HEK293 (cell line): Measurements from ENCODE around the gene NUSAP1.
A peak's percentile ranks its signal among the peaks of the same experiment; 100 is the strongest.
"Not testable (repeated sequence)": the region's sequence is repeated elsewhere in the genome, so short reads cannot be mapped to it uniquely, and the experiment has no call there.

Experiments
- CTCF ChIA-PET: fragments of 350-600 bp; formaldehyde crosslinking; extraction: SDS; loops from one replicate; lab custom pipeline; 2021; ENCODE audit warnings: antibody characterized with exemption; lab: Yijun Ruan, JAX
- POLR2A ChIA-PET: fragments of 300-600 bp; formaldehyde crosslinking; extraction: SDS; loops from one replicate; lab custom pipeline; 2020; ENCODE audit warnings: antibody characterized with exemption, inconsistent platforms; lab: Yijun Ruan, JAX
- H3K27ac ChIP-seq: fragments of 200-500 bp; sonication (Bioruptor generic); 2 replicates; pipeline ENCODE4 v1.5.1; 2014; ENCODE audit warnings: low read depth, low read length, control low read depth, inconsistent platforms; ENCODE audit errors: extremely low read depth
- H3K36me3 ChIP-seq, 2 experiments: fragments of 200-500 bp in 1 of 2; sonication (Bioruptor generic) in 1 of 2; 1 replicate in 1 of 2; 2 replicates in 1 of 2; pipeline ENCODE4 v1.5.1; 2014 to 2017; ENCODE audit warnings: inconsistent platforms in 2 of 2, low read length in 2 of 2; ENCODE audit not compliant: control insufficient read depth in 2 of 2, insufficient read depth in 1 of 2
- H3K4me1 ChIP-seq: fragments of 200-500 bp; sonication (Bioruptor generic); 2 replicates; pipeline ENCODE4 v1.5.1; 2014; ENCODE audit warnings: mild to moderate bottlenecking, low read length, inconsistent platforms; ENCODE audit not compliant: control insufficient read depth, insufficient read depth
- H3K4me3 ChIP-seq: 2 replicates; pipeline ENCODE4 v1.5.1; 2011; ENCODE audit warnings: low read depth, mild to moderate bottlenecking, control low read depth, low read length, moderate library complexity
- H3K9me3 ChIP-seq: fragments of 200-500 bp; sonication (Bioruptor generic); 2 replicates; pipeline ENCODE4 v1.5.1; 2014; ENCODE audit warnings: low read depth, low read length, inconsistent platforms; ENCODE audit not compliant: control insufficient read depth, insufficient read depth
- GFI1B ChIP-seq: fragments of 450-650 bp; formaldehyde crosslinking; IDR thresholded peaks from 2 replicates; pipeline ENCODE4 v1.5.1; 2016; ENCODE audit warnings: missing biosample characterization, missing genetic modification characterization
- GLI4 ChIP-seq: fragments of 450-650 bp; formaldehyde crosslinking; IDR thresholded peaks from 2 replicates; pipeline ENCODE4 v1.5.1; 2016; ENCODE audit warnings: missing biosample characterization, missing genetic modification characterization
- KLF17 ChIP-seq: fragments of 450-650 bp; formaldehyde crosslinking; IDR thresholded peaks from 2 replicates; pipeline ENCODE4 v1.5.1; 2016; ENCODE audit warnings: missing biosample characterization, missing genetic modification characterization
- PRDM1 ChIP-seq: fragments of 450-650 bp; formaldehyde crosslinking; IDR thresholded peaks from 2 replicates; pipeline ENCODE4; 2016; ENCODE audit warnings: missing biosample characterization, missing genetic modification characterization
- PRDM4 ChIP-seq: fragments of 450-650 bp; formaldehyde crosslinking; IDR thresholded peaks from 2 replicates; pipeline ENCODE4 v1.5.1; 2017; ENCODE audit warnings: missing biosample characterization, missing genetic modification characterization
- RBAK ChIP-seq: fragments of 450-650 bp; formaldehyde crosslinking; IDR thresholded peaks from 2 replicates; pipeline ENCODE4 v1.5.1; 2016; ENCODE audit warnings: missing biosample characterization, missing genetic modification characterization
- SCRT1 ChIP-seq: fragments of 450-650 bp; formaldehyde crosslinking; IDR thresholded peaks from 2 replicates; pipeline ENCODE4 v1.5.1; 2016; ENCODE audit warnings: missing biosample characterization, missing genetic modification characterization, borderline replicate concordance
- SCRT2 ChIP-seq: fragments of 450-650 bp; formaldehyde crosslinking; IDR thresholded peaks from 2 replicates; pipeline ENCODE4 v1.5.1; 2016; ENCODE audit warnings: missing biosample characterization, missing genetic modification characterization
- ZBTB17 ChIP-seq: fragments of 450-650 bp; formaldehyde crosslinking; IDR thresholded peaks from 2 replicates; pipeline ENCODE4 v1.5.1; 2016; ENCODE audit warnings: missing biosample characterization, missing genetic modification characterization
- ZBTB20 ChIP-seq: fragments of 450-650 bp; formaldehyde crosslinking; IDR thresholded peaks from 2 replicates; pipeline ENCODE4 v1.5.1; 2016; ENCODE audit warnings: missing biosample characterization, missing genetic modification characterization
- ZNF114 ChIP-seq: fragments of 450-650 bp; formaldehyde crosslinking; IDR thresholded peaks from 2 replicates; pipeline ENCODE4 v1.5.0; 2017; ENCODE audit warnings: missing biosample characterization, missing genetic modification characterization
- ZNF214 ChIP-seq: fragments of 450-650 bp; formaldehyde crosslinking; IDR thresholded peaks from 2 replicates; pipeline ENCODE4 v1.5.1; 2017; ENCODE audit warnings: missing biosample characterization, mild to moderate bottlenecking, missing genetic modification characterization, borderline replicate concordance
- ZNF239 ChIP-seq: fragments of 450-650 bp; formaldehyde crosslinking; IDR thresholded peaks from 2 replicates; pipeline ENCODE4 v1.5.1; 2016; ENCODE audit warnings: missing biosample characterization, missing genetic modification characterization
- ZNF37A ChIP-seq: fragments of 450-650 bp; IDR thresholded peaks from 2 replicates; pipeline ENCODE4 v1.5.1; 2018; ENCODE audit warnings: missing biosample characterization, missing genetic modification characterization
- ZNF548 ChIP-seq: fragments of 450-650 bp; formaldehyde crosslinking; IDR thresholded peaks from 2 replicates; pipeline ENCODE4 v1.5.1; 2016; ENCODE audit warnings: missing biosample characterization, missing genetic modification characterization
- ZNF558 ChIP-seq: fragments of 450-650 bp; formaldehyde crosslinking; IDR thresholded peaks from 2 replicates; pipeline ENCODE4 v1.5.1; 2016; ENCODE audit warnings: missing biosample characterization, missing genetic modification characterization
- ZNF600 ChIP-seq: fragments of 450-650 bp; formaldehyde crosslinking; IDR thresholded peaks from 2 replicates; pipeline ENCODE4 v1.5.1; 2016; ENCODE audit warnings: missing biosample characterization, missing genetic modification characterization
- ZNF610 ChIP-seq: fragments of 450-650 bp; formaldehyde crosslinking; IDR thresholded peaks from 2 replicates; pipeline ENCODE4 v1.5.1; 2016; ENCODE audit warnings: missing biosample characterization, missing genetic modification characterization, borderline replicate concordance
- ZNF626 ChIP-seq: fragments of 450-650 bp; sonication (Bioruptor Pico); formaldehyde crosslinking; IDR thresholded peaks from 2 replicates; pipeline ENCODE4 v1.5.1; 2018; ENCODE audit warnings: missing biosample characterization, missing genetic modification characterization, inconsistent platforms
- ZNF664 ChIP-seq: fragments of 450-650 bp; formaldehyde crosslinking; IDR thresholded peaks from 2 replicates; pipeline ENCODE4 v1.5.1; 2016; ENCODE audit warnings: missing biosample characterization, missing genetic modification characterization
- ZNF677 ChIP-seq: fragments of 450-650 bp; IDR thresholded peaks from 2 replicates; pipeline ENCODE4 v1.5.0; 2018; ENCODE audit warnings: missing biosample characterization, mild to moderate bottlenecking, missing genetic modification characterization, moderate library complexity
- ZNF76 ChIP-seq: fragments of 450-650 bp; formaldehyde crosslinking; IDR thresholded peaks from 2 replicates; pipeline ENCODE4; 2016; ENCODE audit warnings: low read depth, missing biosample characterization, missing genetic modification characterization, borderline replicate concordance
- ZNF768 ChIP-seq: fragments of 450-650 bp; formaldehyde crosslinking; IDR thresholded peaks from 2 replicates; pipeline ENCODE4 v1.5.1; 2018; ENCODE audit warnings: missing biosample characterization, mild to moderate bottlenecking, missing genetic modification characterization
- ZNF777 ChIP-seq: fragments of 450-650 bp; formaldehyde crosslinking; IDR thresholded peaks from 2 replicates; pipeline ENCODE4 v1.5.1; 2017; ENCODE audit warnings: missing biosample characterization, missing genetic modification characterization, borderline replicate concordance
- ZSCAN16 ChIP-seq: fragments of 450-650 bp; formaldehyde crosslinking; IDR thresholded peaks from 2 replicates; pipeline ENCODE4 v1.5.1; 2016; ENCODE audit warnings: missing biosample characterization, missing genetic modification characterization

NUSAP1 gene

GRCh38 chr15:41304149-41304770 lies 28.4 kb upstream of the NUSAP1 start:
- H3K9me3 ChIP-seq = no peaks in the 10 kb centered on the region
- ChIA-PET POLR2A (no interaction called here), CTCF (no interaction called here)
- no peaks in the 10 kb centered on the region for H3K4me1 ChIP-seq
- H3K36me3 ChIP-seq = peaks cover 3 to 12% of the 10 kb centered on the region in 2 experiments
- TF ChIP-seq ZSCAN16 (tag by site-specific recombination) (no peak), ZNF600 (tag by site-specific recombination) (peak; percentile 54; the same call in 1 of the 2 replicates), PRDM1 (tag by site-specific recombination) (no peak)
- H3K4me3 ChIP-seq = no peak overlapping the region
- H3K27ac ChIP-seq = no peak overlapping the region

- H3K27ac ChIP-seq = no peak overlapping the region
- peaks cover 3 to 17% of the 10 kb centered on the region in 2 experiments for H3K36me3 ChIP-seq
- H3K9me3 ChIP-seq = no peaks in the 10 kb centered on the region
- TF ChIP-seq ZNF768 (tag by site-specific recombination) (no peak), ZNF677 (no peak), GLI4 (tag by site-specific recombination) (no peak), ZNF664 (tag by site-specific recombination) (no peak), GFI1B (tag by site-specific recombination) (no peak), RBAK (tag by site-specific recombination) (no peak), ZNF558 (tag by site-specific recombination) (no peak)
- POLR2A ChIA-PET = interaction anchor here (0.6 kb wide), 1 partner anchor 1185 kb away, joined by 9 read pairs; no protein-coding TSS in a partner anchor
- no peaks in the 10 kb centered on the region for H3K4me1 ChIP-seq
- H3K4me3 ChIP-seq = no peak overlapping the region
- CTCF ChIA-PET = no interaction called here
Observed at GRCh38 chr15:41307679-41308078, 25.0 kb upstream of the NUSAP1 start.

- TF ChIP-seq ZNF76 (tag by site-specific recombination) = no peak
- peak; percentile 50; the same call in 1 of the 2 replicates for TF ChIP-seq SCRT1 (tag by site-specific recombination)
- TF ChIP-seq ZBTB17 (tag by site-specific recombination) = no peak
- TF ChIP-seq ZNF548 (tag by site-specific recombination) = no peak
- no peak for TF ChIP-seq KLF17 (tag by site-specific recombination)
- no peak for TF ChIP-seq PRDM1 (tag by site-specific recombination)
- TF ChIP-seq ZNF114 (tag by site-specific recombination) = no peak
- no peak for TF ChIP-seq ZNF239 (tag by site-specific recombination)
- TF ChIP-seq ZNF610 (tag by site-specific recombination) = no peak
- TF ChIP-seq ZNF37A (tag by site-specific recombination) = no peak
- no peak for TF ChIP-seq ZNF214 (tag by site-specific recombination)
- TF ChIP-seq SCRT2 (tag by site-specific recombination) = peak; percentile 93
- TF ChIP-seq ZNF600 (tag by site-specific recombination) = no peak
- TF ChIP-seq ZNF777 = no peak
- TF ChIP-seq PRDM4 = peak; percentile 28; the same call in 1 of the 2 replicates
- no peak for TF ChIP-seq ZNF626 (tag by site-specific recombination)
- TF ChIP-seq ZBTB20 (tag by site-specific recombination) = no peak
- no peaks in the 10 kb centered on the region for H3K9me3 ChIP-seq
- peaks cover 3 to 25% of the 10 kb centered on the region in 2 experiments for H3K36me3 ChIP-seq
- no peak overlapping the region for H3K27ac ChIP-seq
- POLR2A ChIA-PET = no interaction called here
- CTCF ChIA-PET = interaction anchor here (0.7 kb wide), 1 partner anchor 402 kb away, joined by 3 read pairs; no protein-coding TSS in a partner anchor
- no peak overlapping the region for H3K4me3 ChIP-seq
- no peaks in the 10 kb centered on the region for H3K4me1 ChIP-seq
Observed at GRCh38 chr15:41309226-41309905, 23.3 kb upstream of the NUSAP1 start.

GRCh38 chr15:41320805-41321330 lies 11.8 kb upstream of the NUSAP1 start:
- H3K4me3 ChIP-seq, H3K4me1 ChIP-seq, H3K36me3 ChIP-seq, CTCF ChIA-PET, POLR2A ChIA-PET, H3K9me3 ChIP-seq, H3K27ac ChIP-seq: not testable (repeated sequence)
